Type B pancreatic cell (in vitro differentiated cells): ENCODE measurements around the gene CAPN15. TPM values are rescaled to one million over a fixed set of nuclear protein-coding genes. Genes with fewer than 3 reads are reported as not detected.
"Not testable (repeated sequence)": the region's sequence is repeated elsewhere in the genome, so short reads cannot be mapped to it uniquely, and the experiment has no call there.

Experiments used
- DNase-seq: peaks from one replicate; pipeline ENCODE4 v3.0.0; 2021; ENCODE audit warnings: mixed read lengths; ENCODE audit not compliant: unreplicated experiment; ENCODE audit errors: extremely low spot score
- H3K27ac Mint-ChIP-seq: 2 replicates; pipeline ENCODE4 v1.8.0; 2021; ENCODE audit warnings: mild to moderate bottlenecking, mixed read lengths
- H3K27me3 Mint-ChIP-seq: 2 replicates; pipeline ENCODE4 v1.8.0; 2021; ENCODE audit warnings: mixed read lengths
- H3K36me3 Mint-ChIP-seq: 2 replicates; pipeline ENCODE4 v1.8.0; 2021; ENCODE audit warnings: mixed read lengths
- H3K4me1 Mint-ChIP-seq: one replicate; pipeline ENCODE4 v1.8.0; 2021; ENCODE audit warnings: mixed read lengths; ENCODE audit not compliant: unreplicated experiment
- H3K4me3 Mint-ChIP-seq: 2 replicates; pipeline ENCODE4 v1.8.0; 2021; ENCODE audit warnings: mild to moderate bottlenecking, mixed read lengths
- H3K9me3 Mint-ChIP-seq: 2 replicates; pipeline ENCODE4 v1.8.0; 2021; ENCODE audit warnings: mixed read lengths
- CTCF ChIP-seq: fragments of 200-600 bp; sonication (generic); conservative IDR thresholded peaks from 2 replicates; pipeline ENCODE4 v1.5.0; 2021; ENCODE audit warnings: antibody characterized with exemption, mild to moderate bottlenecking
- total RNA-seq: library from RNA; stranded (reverse); gene quantifications from 2 replicates; pipeline ENCODE4 v1.2.1, GENCODE V29; 2021; ENCODE audit warnings: low replicate concordance

The CAPN15 gene
- total RNA-seq, 1 donor from 2014 or later: 52.3 TPM

- TF ChIP-seq CTCF: no peak
These were observed 66.3 kb downstream of the CAPN15 start for GRCh38 chr16:593807-594206.

GRCh38 chr16:595094-595528, 67.6 kb downstream of the CAPN15 start:
- DNase-seq: no peak
- TF ChIP-seq CTCF: no peak
- no peaks in the 10 kb centered on the region for H3K9me3 Mint-ChIP-seq
- H3K4me1 Mint-ChIP-seq: peaks cover 26% of the 10 kb centered on the region
- no peak overlapping the region for H3K4me3 Mint-ChIP-seq
- peaks cover 13% of the 10 kb centered on the region for H3K36me3 Mint-ChIP-seq
- no peak overlapping the region for H3K27ac Mint-ChIP-seq
- H3K27me3 Mint-ChIP-seq: no peaks in the 10 kb centered on the region

More at GRCh38 chr16:593807-594206, 66.3 kb downstream of the CAPN15 start:
- H3K27ac Mint-ChIP-seq: peak overlapping the region; percentile 90
- H3K4me3 Mint-ChIP-seq: peak overlapping the region; percentile 91
- no peaks in the 10 kb centered on the region for H3K9me3 Mint-ChIP-seq
- peaks cover 13% of the 10 kb centered on the region for H3K36me3 Mint-ChIP-seq
- no peak for DNase-seq
- H3K27me3 Mint-ChIP-seq: no peaks in the 10 kb centered on the region
- peaks cover 26% of the 10 kb centered on the region for H3K4me1 Mint-ChIP-seq

GRCh38 chr16:595942-596735, 68.6 kb downstream of the CAPN15 start:
- peaks cover 9% of the 10 kb centered on the region for H3K36me3 Mint-ChIP-seq
- H3K4me3 Mint-ChIP-seq: no peak overlapping the region
- no peak for DNase-seq
- no peak for TF ChIP-seq CTCF
- no peaks in the 10 kb centered on the region for H3K27me3 Mint-ChIP-seq
- H3K9me3 Mint-ChIP-seq: no peaks in the 10 kb centered on the region
- peak overlapping the region; percentile 39 for H3K27ac Mint-ChIP-seq
- peaks cover 20% of the 10 kb centered on the region for H3K4me1 Mint-ChIP-seq

- no peak for TF ChIP-seq CTCF
- Mint-ChIP-seq H3K4me3 (no peak overlapping the region), H3K9me3 (no peaks in the 10 kb centered on the region), H3K4me1 (peaks cover 18% of the 10 kb centered on the region), H3K27me3 (no peaks in the 10 kb centered on the region), H3K27ac (peak overlapping the region; percentile 39), H3K36me3 (peaks cover 9% of the 10 kb centered on the region)
- no peak for DNase-seq
These were observed 69.2 kb downstream of the CAPN15 start for GRCh38 chr16:596736-597060.

GRCh38 chr16:597655-598054, 70.1 kb downstream of the CAPN15 start:
- not testable (repeated sequence) for H3K4me3 Mint-ChIP-seq, H3K9me3 Mint-ChIP-seq, H3K27me3 Mint-ChIP-seq, H3K36me3 Mint-ChIP-seq, DNase-seq, H3K27ac Mint-ChIP-seq
- peaks cover 13% of the 10 kb centered on the region for H3K4me1 Mint-ChIP-seq

GRCh38 chr16:598823-599739, 71.6 kb downstream of the CAPN15 start:
- TF ChIP-seq CTCF: no peak
- H3K4me1 Mint-ChIP-seq: peaks cover 10% of the 10 kb centered on the region
- H3K27ac Mint-ChIP-seq: no peak overlapping the region
- H3K9me3 Mint-ChIP-seq: no peaks in the 10 kb centered on the region
- H3K27me3 Mint-ChIP-seq: no peaks in the 10 kb centered on the region
- no peak overlapping the region for H3K4me3 Mint-ChIP-seq
- H3K36me3 Mint-ChIP-seq: peaks cover 13% of the 10 kb centered on the region
- no peak for DNase-seq
